Occipital lobe (tissue), 2 donors: ENCODE data around the gene ZNF335. TPM values are rescaled to one million over a fixed set of nuclear protein-coding genes. Genes with fewer than 3 reads are reported as not detected.
"Not testable (repeated sequence)": the region's sequence is repeated elsewhere in the genome, so short reads cannot be mapped to it uniquely, and the experiment has no call there.

Experiments
- DNase-seq: peaks from one replicate; lab custom pipeline; 2025; lab: John Stamatoyannopoulos, UW
- total RNA-seq: library from RNA; depleted of rRNA; stranded (reverse); fragments of >200 nt; gene quantifications from one replicate; pipeline ENCODE4 v1.2.3, GENCODE V29; 2014

The ZNF335 gene
- total RNA-seq, 1 donor from 2014 or later, result 13.9 TPM

- DNase-seq, result no peak
These were observed 36.5 kb downstream of the ZNF335 start for GRCh38 chr20:45935416-45936046.

- peak; percentile 95 for DNase-seq
These were observed 37.2 kb downstream of the ZNF335 start, which contains the start of gene PCIF1 for GRCh38 chr20:45934586-45935415. Gene PCIF1, plus strand, starts transcription at chr20:45934683. Its CDS starts 4,317 bp downstream, at chr20:45939000.

GRCh38 chr20:45934046-45934585, 37.9 kb downstream of the ZNF335 start:
- DNase-seq, result peak; percentile 75

- DNase-seq, result peak; percentile 70
These were observed 38.5 kb downstream of the ZNF335 start for GRCh38 chr20:45933266-45934045.

- not testable (repeated sequence) for DNase-seq
These were observed 40.3 kb downstream of the ZNF335 start for GRCh38 chr20:45931680-45932079.

- no peak for DNase-seq
These were observed 44.7 kb downstream of the ZNF335 start for GRCh38 chr20:45927071-45927878.

GRCh38 chr20:45926731-45927070, 45.3 kb downstream of the ZNF335 start:
- no peak for DNase-seq

GRCh38 chr20:45925821-45926506, 46.0 kb downstream of the ZNF335 start:
- DNase-seq, result no peak

GRCh38 chr20:45924391-45925261, 47.4 kb downstream of the ZNF335 start:
- no peak for DNase-seq

- no peak for DNase-seq
These were observed 50.4 kb downstream of the ZNF335 start for GRCh38 chr20:45921337-45922189.

- no peak for DNase-seq
These were observed 51.3 kb downstream of the ZNF335 start for GRCh38 chr20:45920462-45921336.

GRCh38 chr20:45919542-45920399, 52.2 kb downstream of the ZNF335 start:
- DNase-seq, result no peak

GRCh38 chr20:45918779-45919537, 53.0 kb downstream of the ZNF335 start:
- no peak for DNase-seq

GRCh38 chr20:45918182-45918737, 53.7 kb downstream of the ZNF335 start:
- DNase-seq, result peak; percentile 44

GRCh38 chr20:45917790-45918141, 54.2 kb downstream of the ZNF335 start:
- peak; percentile 45 for DNase-seq
